TTC549 (cell line): ENCODE measurements around the gene INS.
"Not testable (repeated sequence)": the region's sequence is repeated elsewhere in the genome, so short reads cannot be mapped to it uniquely, and the experiment has no call there.

Experiments used
- FAIRE-seq: peaks from 2 replicates; lab custom pipeline; 2012; peaks lifted over from hg19 to GRCh38; lab: Jason Lieb, UNC

Gene INS

DNA sequence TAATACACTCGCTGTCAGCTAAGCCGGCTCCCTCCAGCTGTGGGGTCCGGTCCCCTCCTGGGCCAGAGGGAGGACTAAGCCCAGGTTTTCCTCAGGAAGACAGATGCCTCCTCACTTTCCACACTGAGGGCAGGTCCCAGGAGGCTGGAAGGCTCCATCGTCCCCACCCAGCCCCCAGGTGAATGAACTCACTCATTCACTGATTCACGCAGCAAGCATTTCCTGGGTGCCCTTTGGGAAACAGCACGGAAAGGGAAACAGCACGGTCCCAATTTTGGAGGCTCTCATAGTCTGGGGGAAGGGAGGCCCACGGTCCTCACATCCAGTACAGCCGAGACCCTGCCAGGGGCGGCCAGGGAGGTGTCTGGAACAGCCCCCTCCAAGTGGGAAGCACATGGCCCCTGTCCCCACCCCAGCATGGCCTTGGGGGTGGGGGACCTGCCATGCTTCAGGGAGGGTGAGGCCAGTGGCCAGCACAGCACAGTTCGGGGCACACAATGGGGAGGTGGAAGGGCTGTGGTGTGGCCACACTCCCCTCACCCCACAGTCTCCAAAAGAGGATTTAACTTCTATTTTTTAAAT is 19.9 kb upstream of the INS start:
- FAIRE-seq: no peak

DNA sequence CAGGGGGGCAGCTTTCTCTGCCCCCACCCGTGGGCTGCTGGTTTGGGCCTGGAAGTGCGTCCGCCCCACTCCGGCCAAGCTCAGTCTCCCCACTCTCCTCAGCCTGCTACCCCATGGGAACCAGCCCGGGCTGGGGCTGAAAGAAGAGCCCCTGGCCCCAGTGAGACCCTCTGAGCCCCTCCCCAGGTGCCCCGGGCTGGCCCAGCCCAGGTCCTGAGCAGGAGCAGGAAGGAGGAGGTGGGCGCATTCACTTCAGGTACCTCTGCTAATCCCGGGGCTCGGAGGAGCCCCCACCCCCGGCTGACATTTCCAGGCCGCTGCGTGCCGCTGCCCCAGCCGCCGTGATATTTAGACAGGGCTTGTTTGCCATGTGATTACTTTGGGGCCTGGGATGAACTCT is 19.3 kb upstream of the INS start:
- no peak for FAIRE-seq

DNA sequence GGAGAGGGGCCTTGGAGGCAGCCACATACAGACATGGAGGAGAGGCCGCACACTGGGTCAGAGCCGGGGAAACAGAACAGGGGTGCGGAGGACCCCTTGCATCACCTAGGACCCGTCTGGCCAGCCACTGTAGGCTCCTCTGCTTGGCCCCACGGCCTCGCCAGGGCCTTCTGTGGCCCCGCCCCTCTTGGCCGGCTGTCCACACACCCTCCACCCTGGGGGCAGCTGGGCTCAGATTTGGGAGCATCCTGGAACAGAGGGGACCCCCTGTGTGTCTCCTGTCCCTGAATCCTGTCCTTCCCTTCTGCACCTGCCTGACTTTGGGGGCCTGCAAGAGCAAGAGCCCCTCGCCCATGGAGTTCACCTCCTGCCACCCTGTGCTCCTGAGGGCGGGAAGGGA is 18.5 kb upstream of the INS start:
- no peak for FAIRE-seq

DNA sequence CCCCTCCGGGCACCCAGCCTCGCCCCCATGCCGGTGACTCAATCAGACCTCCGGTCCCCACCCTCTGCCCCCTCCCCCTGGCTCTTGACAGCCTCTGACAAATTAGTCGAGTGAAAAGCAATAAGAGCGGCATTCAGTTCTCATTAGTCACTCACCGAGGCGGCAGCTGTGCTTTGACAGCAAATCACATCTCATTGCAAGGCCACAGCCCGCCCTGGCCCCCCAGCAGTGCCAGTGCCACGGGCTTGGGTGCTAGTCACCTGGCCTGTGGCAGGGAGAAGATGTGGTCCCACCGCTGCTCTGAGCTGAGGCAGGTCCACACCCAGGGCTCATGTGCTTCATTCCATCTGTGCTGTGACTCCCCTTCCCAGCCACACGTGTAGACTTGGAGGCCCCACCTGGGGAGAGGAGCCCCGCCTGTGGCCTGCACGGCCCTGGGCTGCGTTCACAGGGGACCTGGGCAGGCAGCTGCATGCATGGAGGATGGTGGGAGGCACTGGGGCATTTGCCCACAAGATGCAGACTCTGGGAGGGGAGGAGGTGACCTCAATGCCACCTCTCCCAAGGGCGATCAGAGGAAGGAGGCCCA is 18.0 kb upstream of the INS start:
- FAIRE-seq: no peak

DNA sequence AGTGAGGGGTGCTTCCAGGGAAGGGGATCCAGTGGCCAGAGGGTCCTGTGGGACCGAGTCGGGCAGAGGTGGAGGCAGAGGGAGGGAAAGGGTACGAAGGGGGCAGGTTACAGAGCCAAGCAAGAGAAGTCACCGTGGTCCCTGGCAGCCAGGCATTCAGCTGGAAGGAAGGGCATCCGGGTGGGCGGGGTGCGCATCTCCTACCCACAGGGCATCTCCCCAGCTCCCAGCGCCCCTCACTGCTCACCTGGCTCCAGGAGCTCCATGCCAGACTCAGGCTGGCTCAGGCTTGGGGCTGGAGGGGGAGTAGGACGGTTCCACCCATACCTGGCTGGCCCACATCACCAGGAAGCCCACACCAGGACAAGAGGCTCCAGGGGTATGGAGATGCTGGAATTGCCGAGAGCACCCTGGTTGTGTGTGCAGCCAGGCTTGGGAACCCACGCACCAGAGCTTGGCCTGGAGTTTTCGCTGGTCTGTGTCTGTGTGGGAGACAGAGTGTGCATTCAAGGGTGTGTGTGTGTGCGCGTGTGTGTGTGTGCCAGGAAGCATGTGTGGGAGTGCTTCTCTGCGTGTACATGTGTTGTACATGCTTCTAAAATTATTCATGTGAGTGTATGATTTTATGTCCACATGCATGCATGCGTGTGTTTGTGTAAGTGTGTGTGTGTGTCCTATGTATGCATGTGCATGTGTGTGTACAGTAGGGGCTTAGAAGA is 17.2 kb upstream of the INS start:
- not testable (repeated sequence) for FAIRE-seq

DNA sequence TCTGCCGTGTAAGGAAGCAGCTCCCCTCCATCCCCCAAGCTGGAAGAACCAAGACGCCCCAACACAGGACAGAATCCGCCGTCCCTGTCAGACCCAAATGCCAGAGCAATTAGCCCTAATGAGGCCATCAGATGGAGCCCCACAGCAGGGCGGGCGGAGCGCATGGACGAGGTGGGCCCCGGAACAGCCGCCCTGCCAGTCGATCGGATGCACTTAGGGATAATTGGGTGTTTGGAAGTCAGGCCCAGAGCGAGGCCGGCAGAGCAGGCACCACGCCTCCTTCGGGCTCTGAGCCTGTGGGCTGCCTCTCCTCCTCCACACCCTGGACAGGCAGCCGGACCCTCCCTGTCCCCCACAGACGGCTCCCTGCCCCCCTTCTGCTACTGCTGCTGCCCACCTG is 16.1 kb upstream of the INS start:
- no peak for FAIRE-seq

DNA sequence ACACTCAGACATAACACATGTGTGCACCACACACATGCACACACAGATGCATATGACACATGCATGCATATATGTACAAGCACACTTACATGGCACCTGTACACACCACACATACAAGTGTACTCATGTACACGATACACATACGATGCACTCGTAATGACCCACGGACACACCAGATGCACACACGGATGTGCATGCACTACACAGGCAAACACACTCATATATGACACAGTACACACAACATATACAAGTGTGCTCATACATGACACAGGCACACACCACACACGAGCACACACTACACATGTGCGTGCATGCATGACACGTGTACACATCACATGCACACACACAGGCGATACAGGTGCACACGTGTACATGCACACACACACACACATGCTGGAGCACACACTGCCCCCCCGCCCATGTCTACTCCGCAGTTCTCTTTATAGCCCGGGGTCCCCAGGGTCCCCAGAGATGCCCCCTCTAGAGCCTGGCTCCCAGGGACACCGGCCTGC is 15.4 kb upstream of the INS start:
- FAIRE-seq: no peak

DNA sequence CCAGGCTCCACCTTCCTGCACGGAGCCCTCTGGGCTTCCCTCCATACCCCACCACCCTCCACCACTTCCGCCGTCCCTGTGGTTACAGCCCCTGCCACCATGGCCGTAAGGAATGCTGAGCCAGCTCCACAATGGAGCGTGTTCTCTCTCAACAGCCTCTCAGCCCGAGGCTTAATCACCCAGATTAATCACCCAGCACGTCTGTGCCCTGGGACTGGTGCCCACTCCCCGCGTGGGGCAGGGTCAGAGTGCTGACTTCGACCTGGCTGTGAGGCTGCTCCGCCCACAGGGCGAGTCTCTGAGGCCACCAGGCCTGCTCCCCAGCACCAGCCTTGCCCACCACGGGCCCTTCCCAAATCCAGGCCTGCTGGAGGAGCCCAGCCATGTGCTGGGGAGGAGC is 14.7 kb upstream of the INS start:
- no peak for FAIRE-seq

DNA sequence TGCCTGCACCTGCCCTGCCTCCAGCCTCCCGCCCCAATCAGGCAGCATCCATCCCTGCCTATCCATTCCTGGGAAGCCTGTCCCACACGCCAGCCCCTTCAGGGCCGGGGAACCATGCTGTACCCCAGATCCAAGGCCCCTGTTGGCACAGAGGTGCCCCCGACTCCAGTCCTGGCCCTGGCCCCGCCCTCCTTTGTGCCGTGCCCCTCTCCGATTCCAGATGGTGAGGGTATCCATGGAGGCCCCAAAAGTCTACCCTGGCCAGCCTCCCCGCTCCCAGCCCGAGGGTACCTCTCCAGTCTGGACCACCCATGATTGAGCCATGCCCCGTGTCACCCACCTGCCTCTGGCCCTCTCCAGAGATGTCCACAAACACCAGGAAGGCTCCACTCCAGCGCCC is 13.4 kb upstream of the INS start:
- no peak for FAIRE-seq

DNA sequence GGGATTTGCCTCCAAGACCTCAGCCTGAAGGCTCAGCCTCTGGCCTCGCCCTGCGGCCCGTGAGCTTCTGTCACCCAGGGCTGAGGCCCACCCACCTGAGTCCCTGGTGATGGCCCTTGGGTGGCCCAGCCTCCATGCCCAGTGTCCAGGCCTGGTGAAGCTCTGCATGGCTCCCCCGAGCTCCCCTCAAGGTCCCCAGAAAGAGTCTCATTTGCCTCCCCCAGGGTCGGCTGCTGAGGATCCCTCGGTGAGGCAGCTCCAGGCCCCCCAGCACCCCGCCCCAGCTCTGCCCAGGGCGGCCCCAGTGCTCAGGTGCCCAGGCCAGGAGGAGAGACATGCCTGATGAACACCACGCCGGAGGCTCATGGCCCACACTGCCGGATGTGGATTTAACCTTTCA is 12.8 kb upstream of the INS start:
- no peak for FAIRE-seq

DNA sequence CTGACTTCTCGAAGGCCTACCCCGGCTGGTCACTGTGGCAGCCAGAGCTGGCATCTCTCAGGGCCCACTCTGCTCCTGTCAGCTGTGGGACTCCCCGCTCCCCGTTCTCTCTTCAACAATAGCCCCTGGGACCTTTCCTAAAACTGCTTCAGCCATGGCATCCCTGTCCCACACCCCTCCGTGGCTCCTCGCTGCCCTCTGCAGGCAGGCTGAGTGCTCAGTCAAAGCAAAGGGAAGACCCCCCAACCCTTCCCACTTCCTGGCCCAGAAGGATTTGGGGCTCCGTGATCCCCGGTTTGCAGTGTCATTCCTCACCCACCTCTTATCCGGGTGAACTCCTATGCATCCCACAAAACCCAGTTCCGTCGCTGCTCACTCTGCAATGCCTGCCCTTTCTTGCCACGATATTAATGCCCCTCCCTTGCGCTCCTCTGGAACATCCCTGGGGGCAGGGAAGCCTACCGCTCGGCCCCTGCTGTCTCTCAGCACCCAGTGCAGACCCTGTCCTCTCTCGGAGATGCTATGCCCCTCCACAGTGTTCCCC is 12.2 kb upstream of the INS start:
- no peak for FAIRE-seq

DNA sequence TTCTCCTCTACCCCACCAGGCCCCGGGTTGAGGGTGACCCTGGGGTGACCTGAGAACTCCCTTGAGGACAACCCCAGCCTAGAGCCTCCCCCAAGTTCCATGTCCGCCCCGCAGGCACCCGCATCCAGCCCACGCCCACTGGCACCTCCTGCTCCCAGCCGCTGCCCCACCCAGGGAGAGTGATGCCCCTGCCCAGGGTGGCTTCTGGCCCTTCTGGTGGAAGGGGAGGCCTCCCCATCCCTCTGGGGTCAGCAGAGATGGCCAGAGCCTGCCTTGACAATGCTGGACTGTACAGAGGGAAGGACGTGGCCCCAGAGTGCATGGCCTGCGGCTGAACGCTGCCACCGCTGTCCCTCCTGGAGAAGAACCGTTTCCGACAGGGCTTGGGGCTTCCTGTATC is 11.7 kb upstream of the INS start:
- FAIRE-seq: no peak

DNA sequence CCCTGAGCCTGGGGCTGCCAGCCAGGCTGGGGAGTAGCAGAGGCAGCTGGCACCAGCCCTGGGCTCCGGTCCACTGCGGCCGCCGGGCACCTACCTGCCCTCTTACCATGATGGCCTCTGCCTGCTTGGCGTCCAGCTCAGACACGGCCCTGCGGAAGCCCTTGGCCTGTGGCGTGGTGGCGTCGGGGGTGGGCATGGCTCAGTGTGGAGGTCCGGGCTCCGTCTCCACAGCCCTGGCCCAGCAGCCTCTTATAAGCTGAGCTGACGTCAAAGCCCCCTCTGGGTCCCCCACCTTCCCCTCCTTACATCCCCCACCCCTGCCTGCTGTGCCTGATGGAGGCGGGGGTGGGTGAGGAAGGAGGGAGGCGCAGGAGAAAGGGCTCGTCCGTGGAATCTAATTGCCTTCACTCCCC is 10.6 kb upstream of the INS start, which contains the start of gene TH:
TH (minus strand) TSS at position 225 of the 413 bp plus-strand sequence; CDS start at position 196, 29 bp downstream.
- FAIRE-seq: no peak

DNA sequence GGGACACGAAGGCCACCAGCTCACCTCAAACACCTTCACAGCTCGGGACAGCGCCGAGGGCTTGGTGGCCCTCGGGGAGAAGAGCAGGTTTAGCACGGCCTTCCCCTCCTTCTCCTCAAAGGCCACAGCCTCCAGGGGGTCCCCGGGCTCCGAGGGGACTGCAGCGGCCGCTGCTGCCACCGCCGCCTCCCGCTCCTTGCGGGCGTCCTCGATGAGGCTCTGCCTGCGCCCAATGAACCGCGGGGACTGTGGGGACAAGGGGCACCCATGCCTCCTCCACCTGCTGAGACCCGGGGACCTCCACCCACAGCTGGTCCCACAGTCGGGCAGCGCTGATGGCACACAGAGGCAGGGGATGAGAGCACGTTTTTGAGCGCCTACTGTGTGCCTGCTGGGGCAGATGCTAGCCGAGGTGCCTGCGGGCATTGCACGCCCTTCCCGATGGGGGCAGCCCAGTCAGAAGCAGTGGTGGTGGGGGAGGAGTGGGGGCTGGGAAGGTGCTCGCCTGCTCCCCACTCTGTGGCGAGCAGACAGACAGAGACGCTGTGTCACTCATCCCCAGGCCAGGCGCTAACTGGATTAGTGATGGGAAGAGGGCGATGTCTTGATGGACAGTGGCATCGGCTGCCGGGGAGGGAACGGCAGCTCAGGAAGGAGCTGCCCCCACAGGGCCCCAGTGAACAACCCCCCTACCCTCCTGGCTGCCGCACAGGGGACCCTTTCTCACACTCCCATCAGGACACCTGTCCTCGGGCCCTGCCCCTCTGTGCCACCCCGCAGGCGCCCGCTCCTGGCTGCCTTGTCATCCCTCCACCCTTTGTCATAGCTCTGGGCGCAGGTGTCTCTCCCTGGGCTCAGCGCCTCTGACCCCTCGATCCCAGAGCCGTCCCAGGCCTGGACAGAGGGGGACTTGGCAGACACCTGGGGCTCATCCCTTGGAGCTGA is 8.9 kb upstream of the INS start:
- FAIRE-seq: no peak

DNA sequence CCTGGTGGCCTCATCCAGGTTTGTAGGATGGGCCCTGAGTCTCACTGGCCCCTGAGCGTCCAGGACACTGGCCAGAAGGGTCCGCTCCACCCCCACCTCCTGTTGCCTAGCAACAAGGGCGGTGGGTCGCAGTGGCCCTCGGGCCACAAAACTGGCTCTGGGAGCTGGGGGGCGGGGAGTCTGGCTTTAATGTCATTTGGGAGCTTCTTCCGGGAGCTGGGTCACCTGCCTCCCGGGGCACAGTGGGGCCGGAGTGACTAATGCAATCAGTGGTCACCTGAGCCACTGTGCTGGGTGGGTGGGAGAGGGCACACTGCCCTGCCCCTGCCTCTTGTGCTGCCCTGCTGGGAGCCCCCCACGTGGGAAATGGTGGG is 8.0 kb upstream of the INS start:
- FAIRE-seq: no peak

DNA sequence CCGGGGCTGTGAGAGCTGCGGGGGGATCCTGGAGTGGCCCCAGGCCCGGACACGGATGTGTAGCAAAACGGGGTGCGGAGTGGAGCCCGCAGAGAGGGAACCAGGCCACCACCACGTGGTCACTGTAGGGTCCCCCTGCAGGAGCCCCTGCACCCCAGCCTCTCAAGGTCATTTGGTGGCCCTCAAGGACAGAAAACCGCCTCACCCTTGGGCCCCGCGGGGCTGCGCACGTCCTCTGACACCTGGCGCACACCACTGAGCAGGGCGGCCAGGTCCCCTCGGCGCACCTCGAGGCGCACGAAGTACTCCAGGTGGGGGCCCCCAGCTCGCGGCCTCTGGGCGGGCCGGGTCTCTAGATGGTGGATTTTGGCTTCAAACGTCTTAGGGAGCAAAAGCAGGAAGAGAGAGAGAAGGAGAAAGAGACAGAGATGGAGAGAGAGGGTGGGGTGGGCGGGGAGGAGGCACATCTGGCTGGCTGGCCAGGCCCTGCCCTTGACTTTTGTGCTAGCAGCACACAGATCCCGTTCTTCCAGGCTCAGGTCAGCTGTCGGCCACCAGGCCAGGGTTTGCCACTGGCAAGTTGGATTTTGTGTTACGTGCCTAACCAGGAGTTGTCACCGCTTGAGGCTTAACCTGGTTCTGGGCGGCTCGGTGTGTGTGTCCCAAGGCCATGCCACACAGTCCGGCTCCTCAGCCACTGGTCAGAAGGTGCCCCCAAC is 7.4 kb upstream of the INS start:
- FAIRE-seq: no peak

DNA sequence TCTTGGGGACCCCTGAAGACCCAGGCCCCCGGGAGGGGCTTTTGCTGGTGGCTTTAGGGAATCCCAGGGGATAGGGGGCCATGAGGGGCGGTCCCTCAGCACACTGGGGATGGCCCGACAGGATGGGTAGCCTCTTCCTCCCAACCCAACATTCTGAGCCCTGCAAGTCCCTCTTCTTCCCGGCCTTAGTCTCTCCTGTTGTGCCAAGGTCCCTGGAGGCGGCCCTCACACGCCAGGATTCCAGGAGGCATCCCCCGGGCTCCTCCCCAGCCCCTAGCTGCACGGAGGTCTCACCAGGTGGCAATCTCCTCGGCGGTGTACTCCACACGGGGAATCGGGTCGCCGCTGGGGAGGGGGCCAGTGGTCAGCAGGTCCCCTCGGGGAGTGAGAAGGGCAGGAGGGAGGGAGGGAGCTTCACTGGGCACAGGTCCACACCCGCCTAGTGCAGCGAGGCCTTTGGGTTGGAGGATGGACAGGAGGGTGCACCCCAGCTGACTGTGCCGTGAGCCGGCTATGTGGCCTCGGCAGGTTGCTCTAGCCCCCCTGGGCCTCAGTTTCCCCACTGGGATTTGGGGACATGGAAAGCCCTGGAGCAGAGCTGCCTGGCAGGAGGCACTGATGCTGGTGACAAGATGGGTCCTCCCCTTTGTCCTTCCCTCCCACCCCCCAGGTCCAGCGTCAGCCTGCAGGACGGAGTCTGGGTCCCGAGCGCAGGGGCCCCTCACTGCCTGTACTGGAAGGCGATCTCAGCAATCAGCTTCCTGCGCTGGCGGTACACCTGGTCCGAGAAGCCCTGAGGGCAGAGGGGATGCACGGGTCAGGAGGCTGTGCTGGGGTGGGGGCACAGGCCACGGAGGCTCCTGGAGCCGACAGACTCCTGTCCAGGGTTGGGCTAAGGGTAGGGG is 6.4 kb upstream of the INS start:
- no peak for FAIRE-seq

DNA sequence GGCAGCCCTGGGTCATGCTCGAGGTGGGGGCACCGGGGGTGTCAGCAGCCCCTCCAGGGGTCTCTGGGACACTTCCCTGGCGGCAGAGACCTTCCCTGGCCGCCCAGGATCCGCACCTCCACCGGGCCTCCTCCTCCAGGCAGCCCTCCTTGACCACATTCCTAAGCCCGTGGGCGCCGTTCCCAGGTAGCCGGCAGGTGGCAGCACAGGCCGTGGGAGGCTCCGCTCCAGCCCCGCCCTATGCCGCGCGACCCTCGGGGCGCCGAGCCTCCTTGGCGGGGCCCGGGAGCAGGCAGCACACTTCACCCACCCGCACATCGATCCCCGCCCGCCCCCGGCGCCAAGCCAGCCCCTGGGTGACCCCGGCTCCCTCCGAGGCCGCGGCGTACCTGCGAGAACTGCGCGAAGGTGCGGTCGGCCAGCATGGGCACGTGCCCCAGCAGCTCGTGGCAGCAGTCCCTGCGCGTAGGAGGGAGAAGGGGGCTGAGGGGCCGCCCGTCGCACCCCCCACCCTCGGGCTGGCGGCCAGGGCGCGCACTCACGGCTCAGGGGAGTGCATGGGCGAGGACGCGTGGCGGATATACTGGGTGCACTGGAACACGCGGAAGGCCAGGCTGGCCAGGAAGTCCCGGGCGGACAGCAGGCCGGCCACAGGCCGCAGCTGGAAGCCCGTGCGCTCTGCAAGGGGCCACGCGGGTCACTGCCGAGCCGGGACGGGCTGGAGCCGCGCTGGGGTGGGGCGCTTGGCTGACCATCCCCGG is 5.3 kb upstream of the INS start:
- no peak for FAIRE-seq

DNA sequence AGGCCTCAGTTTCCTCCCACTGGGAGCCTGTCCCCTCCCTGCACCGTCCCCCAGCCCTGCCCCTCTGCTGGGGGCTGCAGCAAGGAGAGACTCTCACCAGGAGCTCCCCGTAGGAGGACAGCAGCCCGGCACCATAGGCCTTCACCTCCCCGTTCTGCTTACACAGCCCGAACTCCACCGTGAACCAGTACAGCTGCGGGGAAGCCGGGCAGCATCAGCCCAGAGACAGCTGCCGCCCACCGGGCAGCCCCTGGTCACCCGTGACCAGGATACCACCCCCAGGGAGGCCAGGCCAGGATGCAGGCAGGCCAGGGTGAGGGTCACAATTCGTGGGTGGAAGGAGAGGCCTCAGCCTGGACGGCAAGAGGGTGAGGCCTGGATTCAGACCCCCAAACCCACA is 4.6 kb upstream of the INS start:
- no peak for FAIRE-seq
